ENCODE measurements around the gene PRR19.

DNA sequence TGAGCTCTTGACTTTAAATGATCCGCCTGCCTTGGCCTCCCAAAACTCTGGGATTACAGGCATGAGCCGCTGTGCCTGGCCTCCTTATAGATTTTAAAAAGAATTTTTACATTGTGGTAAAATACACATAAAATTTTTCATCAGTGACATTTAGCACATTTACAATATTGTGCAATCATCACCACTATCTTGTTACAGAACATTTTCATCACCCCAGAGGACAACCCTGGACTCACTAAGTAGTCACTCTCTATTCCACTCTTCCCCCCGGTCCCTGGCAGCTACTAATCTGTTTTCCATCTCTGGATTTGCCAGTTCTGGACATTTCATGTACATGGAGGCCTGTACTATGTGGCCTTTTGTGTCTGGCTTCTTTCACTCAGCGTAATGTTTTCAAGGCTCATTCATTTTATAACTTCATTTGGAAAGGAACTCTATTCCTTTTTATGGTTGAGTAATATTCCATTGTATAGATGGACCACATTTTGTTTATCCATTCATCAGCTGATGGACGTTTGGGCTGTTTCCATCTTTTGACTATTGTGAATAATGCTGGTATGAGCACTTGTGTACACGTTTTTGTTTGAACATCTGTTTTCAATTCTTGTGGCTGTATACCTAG lies 43.4 kb downstream of the PRR19 start:
- TF ChIP-seq, protein P1, sequence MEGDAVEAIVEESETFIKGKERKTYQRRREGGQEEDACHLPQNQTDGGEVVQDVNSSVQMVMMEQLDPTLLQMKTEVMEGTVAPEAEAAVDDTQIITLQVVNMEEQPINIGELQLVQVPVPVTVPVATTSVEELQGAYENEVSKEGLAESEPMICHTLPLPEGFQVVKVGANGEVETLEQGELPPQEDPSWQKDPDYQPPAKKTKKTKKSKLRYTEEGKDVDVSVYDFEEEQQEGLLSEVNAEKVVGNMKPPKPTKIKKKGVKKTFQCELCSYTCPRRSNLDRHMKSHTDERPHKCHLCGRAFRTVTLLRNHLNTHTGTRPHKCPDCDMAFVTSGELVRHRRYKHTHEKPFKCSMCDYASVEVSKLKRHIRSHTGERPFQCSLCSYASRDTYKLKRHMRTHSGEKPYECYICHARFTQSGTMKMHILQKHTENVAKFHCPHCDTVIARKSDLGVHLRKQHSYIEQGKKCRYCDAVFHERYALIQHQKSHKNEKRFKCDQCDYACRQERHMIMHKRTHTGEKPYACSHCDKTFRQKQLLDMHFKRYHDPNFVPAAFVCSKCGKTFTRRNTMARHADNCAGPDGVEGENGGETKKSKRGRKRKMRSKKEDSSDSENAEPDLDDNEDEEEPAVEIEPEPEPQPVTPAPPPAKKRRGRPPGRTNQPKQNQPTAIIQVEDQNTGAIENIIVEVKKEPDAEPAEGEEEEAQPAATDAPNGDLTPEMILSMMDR (IDR thresholded peaks at IDR 0.05), result no peak
- TF ChIP-seq POLR2A (IDR thresholded peaks at IDR 0.05), result no peak
